SK-N-SH (cell line): Measurements from ENCODE around the gene NIT1. TPM values are rescaled to one million over a fixed set of nuclear protein-coding genes. Genes with fewer than 3 reads are reported as not detected.

Experiments
- CTCF ChIA-PET: fragments of 300-600, 350-600 bp; formaldehyde crosslinking; extraction: SDS; loops from one replicate; lab custom pipeline; 2021; lab: Yijun Ruan, JAX
- POLR2A ChIA-PET: fragments of 350-600 bp; sonication (Branson Sonifier 250); formaldehyde crosslinking; extraction: SDS; loops from one replicate; lab custom pipeline; 2020; ENCODE audit warnings: antibody characterized with exemption, inconsistent platforms; lab: Yijun Ruan, JAX
- DNase-seq: peaks from one replicate; pipeline ENCODE4 v3.0.0; 2012
- H2AFZ ChIP-seq: fragments of 200-600 bp; sonication (generic); 2 replicates; pipeline ENCODE4 v1.8.1; 2016; ENCODE audit warnings: antibody characterized with exemption, mild to moderate bottlenecking, low read depth
- H3F3A ChIP-seq: fragments of 200-600 bp; sonication (generic); replicated peaks from 2 replicates; pipeline ENCODE3; 2016; ENCODE audit warnings: antibody characterized with exemption, mild to moderate bottlenecking; ENCODE audit not compliant: insufficient read depth
- H3K27ac ChIP-seq, 2 experiments: fragments of 200-500 bp in 1 of 2; fragments of 200-600 bp in 1 of 2; sonication (Bioruptor generic) in 1 of 2; sonication (generic), shearing (Covaris generic) in 1 of 2; 2 replicates each; pipeline versions ENCODE4 v1.5.1 to v1.6.1; 2014 to 2016; ENCODE audit warnings: low read depth in 2 of 2, inconsistent platforms in 1 of 2, low read length in 1 of 2, mild to moderate bottlenecking in 1 of 2, mixed read lengths in 1 of 2
- H3K27me3 ChIP-seq: fragments of 200-600 bp; sonication (generic), shearing (Covaris generic); 2 replicates; pipeline ENCODE4 v1.6.1; 2016; ENCODE audit warnings: mixed run types; ENCODE audit not compliant: insufficient read depth
- H3K36me3 ChIP-seq, 2 experiments: fragments of 200-500 bp in 1 of 2; fragments of 200-600 bp in 1 of 2; sonication (Bioruptor generic) in 1 of 2; sonication (generic) in 1 of 2; replicated peaks in 1 of 2; 2 replicates each; pipeline versions ENCODE3 to v1.5.1; 2014 to 2016; ENCODE audit warnings: low read length in 1 of 2, mild to moderate bottlenecking in 1 of 2; ENCODE audit not compliant: insufficient read depth in 2 of 2, control insufficient read depth in 1 of 2
- H3K4me1 ChIP-seq, 2 experiments: fragments of 200-500 bp in 1 of 2; fragments of 200-600 bp in 1 of 2; sonication (Bioruptor generic) in 1 of 2; sonication (generic), shearing (Covaris generic) in 1 of 2; 2 replicates each; pipeline versions ENCODE4 v1.5.1 to v1.6.1; 2014 to 2016; ENCODE audit warnings: low read depth in 1 of 2, low read length in 1 of 2, mixed run types in 1 of 2; ENCODE audit not compliant: insufficient read depth in 2 of 2, control insufficient read depth in 1 of 2
- H3K4me2 ChIP-seq: fragments of 200-600 bp; sonication (generic), shearing (Covaris generic); 2 replicates; pipeline ENCODE4 v1.6.1; 2017; ENCODE audit warnings: mixed run types
- H3K4me3 ChIP-seq, 2 experiments: fragments of 200-500 bp in 1 of 2; fragments of 200-600 bp in 1 of 2; sonication (Bioruptor generic) in 1 of 2; sonication (generic), shearing (Covaris generic) in 1 of 2; 2 replicates each; pipeline versions ENCODE4 v1.5.1 to v1.8.1; 2014 to 2016; ENCODE audit warnings: low read depth in 2 of 2, inconsistent platforms in 1 of 2, low read length in 1 of 2, mild to moderate bottlenecking in 1 of 2, mixed read lengths in 1 of 2, moderate library complexity in 1 of 2
- H3K79me2 ChIP-seq: fragments of 200-600 bp; sonication (generic); 2 replicates; pipeline ENCODE4 v1.8.1; 2017; ENCODE audit warnings: mild to moderate bottlenecking; ENCODE audit not compliant: insufficient read depth
- H3K9ac ChIP-seq: fragments of 200-600 bp; sonication (generic); 2 replicates; pipeline ENCODE4 v1.6.1; 2017; ENCODE audit warnings: mixed run types
- H3K9me2 ChIP-seq: fragments of 200-600 bp; sonication (generic); 2 replicates; pipeline ENCODE4 v1.6.1; 2017; ENCODE audit warnings: mixed run types
- H3K9me3 ChIP-seq: fragments of 200-600 bp; sonication (generic); 2 replicates; pipeline ENCODE4 v1.6.1; 2017; ENCODE audit warnings: mixed run types, mild to moderate bottlenecking, moderate library complexity
- H4K20me1 ChIP-seq: fragments of 200-600 bp; sonication (generic); 2 replicates; pipeline ENCODE4 v1.6.1; 2017; ENCODE audit warnings: mild to moderate bottlenecking, mixed run types; ENCODE audit not compliant: insufficient read depth
- ELF1 ChIP-seq: IDR thresholded peaks from 2 replicates; pipeline ENCODE4 v1.4.0; 2012
- FOSL2 ChIP-seq: IDR thresholded peaks from 2 replicates; pipeline ENCODE4 v1.4.0; 2012; ENCODE audit warnings: low read depth, mild to moderate bottlenecking, moderate library complexity, borderline replicate concordance
- FOXM1 ChIP-seq: IDR thresholded peaks from 2 replicates; pipeline ENCODE4 v1.4.0; 2012; ENCODE audit warnings: low read depth, mild to moderate bottlenecking
- GABPA ChIP-seq: IDR thresholded peaks from 2 replicates; pipeline ENCODE4 v1.4.0; 2012; ENCODE audit warnings: low read depth, mild to moderate bottlenecking
- GATA2 ChIP-seq: sonication (generic); formaldehyde crosslinking; IDR thresholded peaks from 2 replicates; pipeline ENCODE4 v1.5.0; 2020; ENCODE audit warnings: mild to moderate bottlenecking, missing genetic modification reagents
- MXI1 ChIP-seq: IDR thresholded peaks from 2 replicates; pipeline ENCODE4 v1.6.1; 2012; ENCODE audit warnings: mild to moderate bottlenecking, low read depth, low read length, improper control_type of control experiment
- NFIC ChIP-seq: IDR thresholded peaks from 2 replicates; pipeline ENCODE4 v1.4.0; 2012; ENCODE audit warnings: borderline replicate concordance
- RFX5 ChIP-seq: IDR thresholded peaks from 2 replicates; pipeline ENCODE4 v1.6.1; 2012; ENCODE audit warnings: mild to moderate bottlenecking, improper control_type of control experiment, low read length
- RXRA ChIP-seq: IDR thresholded peaks from 2 replicates; pipeline ENCODE4 v1.4.0; 2012; ENCODE audit warnings: low read depth, mild to moderate bottlenecking, borderline replicate concordance
- SIN3A ChIP-seq: IDR thresholded peaks from 2 replicates; pipeline ENCODE4 v1.6.1; 2012; ENCODE audit warnings: low read depth, mild to moderate bottlenecking, low read length, moderate library complexity, borderline replicate concordance
- TAF1 ChIP-seq: IDR thresholded peaks from 2 replicates; pipeline ENCODE4 v1.6.1; 2012; ENCODE audit warnings: low read depth, mild to moderate bottlenecking, low read length, moderate library complexity, borderline replicate concordance
- TCF12 ChIP-seq: IDR thresholded peaks from 2 replicates; pipeline ENCODE4 v1.4.0; 2012
- WGBS: methylation state at CpG from one replicate; pipeline ENCODE4 v1.1.6; 2017; ENCODE audit warnings: low lambda C conversion rate; 5-methylcytosine and 5-hydroxymethylcytosine counted together
- polyA plus RNA-seq, 3 experiments: library from polyadenylated mRNA; depleted of rRNA; stranded (reverse); fragments of >200 nt; gene quantifications; 2 replicates each; pipeline ENCODE4 v1.2.3, GENCODE V29; 2012
- TF ChIP-seq, protein P1 (sequence below): fragments of 200-600 bp; sonication (generic); IDR thresholded peaks from 2 replicates; pipeline ENCODE4 v1.6.1; 2017; ENCODE audit warnings: antibody characterized with exemption, mild to moderate bottlenecking, moderate library complexity
- TF ChIP-seq, protein P2 (sequence below): IDR thresholded peaks from 2 replicates; pipeline ENCODE4 v1.4.0; 2012; ENCODE audit warnings: low read depth
- TF ChIP-seq, protein P3 (sequence below): IDR thresholded peaks from 2 replicates; pipeline ENCODE4; 2012
- TF ChIP-seq, protein P4 (sequence below): fragments of 150-350 bp; IDR thresholded peaks from 2 replicates; pipeline ENCODE4 v1.6.1; 2017; ENCODE audit warnings: antibody characterized with exemption, low read length, low read depth, borderline replicate concordance

NIT1 gene
- polyA plus RNA-seq, 1 of the 3 experiments (the other 2 are of a cell fraction), result 38.7 TPM

DNA sequence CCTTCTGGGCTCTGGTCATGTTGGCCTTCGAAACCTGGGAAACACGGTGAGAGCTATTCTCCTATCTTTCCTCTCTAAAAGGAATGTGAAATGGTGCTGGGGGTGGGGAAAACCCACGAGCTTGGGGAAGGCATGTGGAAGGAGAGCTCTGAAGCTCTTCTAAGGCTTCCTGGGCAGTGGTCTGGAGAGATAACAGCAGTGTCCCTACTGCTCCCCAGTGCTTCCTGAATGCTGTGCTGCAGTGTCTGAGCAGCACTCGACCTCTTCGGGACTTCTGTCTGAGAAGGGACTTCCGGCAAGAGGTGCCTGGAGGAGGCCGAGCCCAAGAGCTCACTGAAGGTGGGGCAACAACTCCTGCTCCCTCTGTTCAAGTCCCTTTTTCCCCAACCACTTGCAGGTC, 44.1 kb downstream of the NIT1 start:
- Histone ChIP-seq H3K36me3 (peaks cover 12 to 61% of the 10 kb centered on the region in 2 experiments), H4K20me1 (no peaks in the 10 kb centered on the region), H3K27me3 (no peaks in the 10 kb centered on the region), H3K27ac (no peak overlapping the region; a peak in 1 of 4 replicates), H3K79me2 (peaks cover 20% of the 10 kb centered on the region), H3K9me3 (no peaks in the 10 kb centered on the region), H3K4me2 (no peak overlapping the region), H3F3A (peaks cover 22% of the 10 kb centered on the region), H2AFZ (no peak overlapping the region), H3K4me1 (peaks cover 0 to 41% of the 10 kb centered on the region in 2 experiments; a peak in 2 of 4 replicates), H3K4me3 (no peak overlapping the region), H3K9me2 (no peaks in the 10 kb centered on the region), H3K9ac (no peak overlapping the region)
- TF ChIP-seq NFIC (no peak), MXI1 (no peak)
- TF ChIP-seq, protein P1, sequence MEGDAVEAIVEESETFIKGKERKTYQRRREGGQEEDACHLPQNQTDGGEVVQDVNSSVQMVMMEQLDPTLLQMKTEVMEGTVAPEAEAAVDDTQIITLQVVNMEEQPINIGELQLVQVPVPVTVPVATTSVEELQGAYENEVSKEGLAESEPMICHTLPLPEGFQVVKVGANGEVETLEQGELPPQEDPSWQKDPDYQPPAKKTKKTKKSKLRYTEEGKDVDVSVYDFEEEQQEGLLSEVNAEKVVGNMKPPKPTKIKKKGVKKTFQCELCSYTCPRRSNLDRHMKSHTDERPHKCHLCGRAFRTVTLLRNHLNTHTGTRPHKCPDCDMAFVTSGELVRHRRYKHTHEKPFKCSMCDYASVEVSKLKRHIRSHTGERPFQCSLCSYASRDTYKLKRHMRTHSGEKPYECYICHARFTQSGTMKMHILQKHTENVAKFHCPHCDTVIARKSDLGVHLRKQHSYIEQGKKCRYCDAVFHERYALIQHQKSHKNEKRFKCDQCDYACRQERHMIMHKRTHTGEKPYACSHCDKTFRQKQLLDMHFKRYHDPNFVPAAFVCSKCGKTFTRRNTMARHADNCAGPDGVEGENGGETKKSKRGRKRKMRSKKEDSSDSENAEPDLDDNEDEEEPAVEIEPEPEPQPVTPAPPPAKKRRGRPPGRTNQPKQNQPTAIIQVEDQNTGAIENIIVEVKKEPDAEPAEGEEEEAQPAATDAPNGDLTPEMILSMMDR, result no peak
- CTCF ChIA-PET, result interaction anchor here (0.8 kb wide), 1 partner anchor 9 kb away, joined by 3 read pairs; no protein-coding TSS in a partner anchor
- DNase-seq, result no peak
- WGBS, result 71% methylated on average over 5 of the region's 7 CpGs
- POLR2A ChIA-PET, result interaction anchor here (1.5 kb wide), 1 partner anchor 9 kb away, joined by 4 read pairs; no protein-coding TSS in a partner anchor

DNA sequence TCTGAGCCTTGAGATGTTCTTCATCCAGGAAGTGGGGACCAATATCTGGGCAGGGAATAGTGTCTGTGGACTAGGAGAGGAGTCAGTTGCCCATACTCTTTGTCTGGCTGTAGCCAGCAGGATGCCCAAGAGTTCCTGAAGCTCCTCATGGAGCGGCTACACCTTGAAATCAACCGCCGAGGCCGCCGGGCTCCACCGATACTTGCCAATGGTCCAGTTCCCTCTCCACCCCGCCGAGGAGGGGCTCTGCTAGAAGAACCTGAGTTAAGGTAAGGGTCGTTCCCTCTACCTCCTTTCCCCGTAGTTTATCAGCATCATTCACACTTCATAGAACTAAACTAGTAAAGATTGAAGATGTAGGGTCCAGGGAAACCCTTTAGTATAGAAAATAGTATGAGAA, 44.9 kb downstream of the NIT1 start:
- Histone ChIP-seq H3K27ac (no peak overlapping the region), H3K36me3 (peaks cover 12 to 54% of the 10 kb centered on the region in 2 experiments), H3F3A (peaks cover 22% of the 10 kb centered on the region), H3K4me3 (no peak overlapping the region), H3K79me2 (peaks cover 21% of the 10 kb centered on the region), H3K9me2 (no peaks in the 10 kb centered on the region), H2AFZ (no peak overlapping the region), H3K4me2 (no peak overlapping the region), H3K9ac (no peak overlapping the region), H4K20me1 (no peaks in the 10 kb centered on the region), H3K27me3 (no peaks in the 10 kb centered on the region), H3K9me3 (no peaks in the 10 kb centered on the region), H3K4me1 (peaks cover 0 to 46% of the 10 kb centered on the region in 2 experiments; a peak in 2 of 4 replicates)
- DNase-seq, result no peak
- TF ChIP-seq TCF12, result no peak
- WGBS, result 93% methylated on average over 10 of the region's 10 CpGs
- POLR2A ChIA-PET, result interaction anchor here (1.5 kb wide), 1 partner anchor 8 kb away, joined by 4 read pairs; no protein-coding TSS in a partner anchor
- CTCF ChIA-PET, result no interaction called here

DNA sequence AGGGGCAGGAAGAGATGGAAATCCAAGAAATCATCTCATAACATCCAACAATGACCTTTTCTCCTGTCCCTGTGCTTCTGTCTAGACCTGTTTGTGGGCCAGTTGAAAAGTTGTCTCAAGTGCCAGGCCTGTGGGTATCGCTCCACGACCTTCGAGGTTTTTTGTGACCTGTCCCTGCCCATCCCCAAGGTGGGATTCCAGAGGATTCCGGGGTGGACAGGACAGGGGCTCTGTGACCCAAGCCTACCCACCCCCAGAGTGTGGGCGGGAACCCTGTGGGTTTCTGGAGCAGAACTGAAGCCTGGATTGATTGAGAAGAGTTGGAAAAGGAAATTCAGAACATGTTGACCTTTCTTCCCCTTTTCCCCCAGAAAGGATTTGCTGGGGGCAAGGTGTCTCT, 45.9 kb downstream of the NIT1 start:
- H3K9me2 ChIP-seq, result no peaks in the 10 kb centered on the region
- no peak overlapping the region for H2AFZ ChIP-seq
- no peaks in the 10 kb centered on the region for H3K27me3 ChIP-seq
- no peak overlapping the region for H3K27ac ChIP-seq
- no peaks in the 10 kb centered on the region for H4K20me1 ChIP-seq
- peaks cover 12 to 44% of the 10 kb centered on the region in 2 experiments for H3K36me3 ChIP-seq
- no peak overlapping the region for H3K4me2 ChIP-seq
- H3K4me3 ChIP-seq, result no peak overlapping the region
- no peak for TF ChIP-seq TAF1
- no peak for TF ChIP-seq RXRA
- no peak for TF ChIP-seq SIN3A
- TF ChIP-seq, protein P2, sequence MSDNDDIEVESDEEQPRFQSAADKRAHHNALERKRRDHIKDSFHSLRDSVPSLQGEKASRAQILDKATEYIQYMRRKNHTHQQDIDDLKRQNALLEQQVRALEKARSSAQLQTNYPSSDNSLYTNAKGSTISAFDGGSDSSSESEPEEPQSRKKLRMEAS, result no peak
- TF ChIP-seq ELF1, result no peak
- TF ChIP-seq, protein P3, sequence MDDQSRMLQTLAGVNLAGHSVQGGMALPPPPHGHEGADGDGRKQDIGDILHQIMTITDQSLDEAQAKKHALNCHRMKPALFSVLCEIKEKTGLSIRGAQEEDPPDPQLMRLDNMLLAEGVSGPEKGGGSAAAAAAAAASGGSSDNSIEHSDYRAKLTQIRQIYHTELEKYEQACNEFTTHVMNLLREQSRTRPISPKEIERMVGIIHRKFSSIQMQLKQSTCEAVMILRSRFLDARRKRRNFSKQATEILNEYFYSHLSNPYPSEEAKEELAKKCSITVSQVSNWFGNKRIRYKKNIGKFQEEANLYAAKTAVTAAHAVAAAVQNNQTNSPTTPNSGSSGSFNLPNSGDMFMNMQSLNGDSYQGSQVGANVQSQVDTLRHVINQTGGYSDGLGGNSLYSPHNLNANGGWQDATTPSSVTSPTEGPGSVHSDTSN, result no peak
- TF ChIP-seq, protein P4, sequence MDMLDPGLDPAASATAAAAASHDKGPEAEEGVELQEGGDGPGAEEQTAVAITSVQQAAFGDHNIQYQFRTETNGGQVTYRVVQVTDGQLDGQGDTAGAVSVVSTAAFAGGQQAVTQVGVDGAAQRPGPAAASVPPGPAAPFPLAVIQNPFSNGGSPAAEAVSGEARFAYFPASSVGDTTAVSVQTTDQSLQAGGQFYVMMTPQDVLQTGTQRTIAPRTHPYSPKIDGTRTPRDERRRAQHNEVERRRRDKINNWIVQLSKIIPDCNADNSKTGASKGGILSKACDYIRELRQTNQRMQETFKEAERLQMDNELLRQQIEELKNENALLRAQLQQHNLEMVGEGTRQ, result no peak
- TF ChIP-seq RFX5, result no peak
- TF ChIP-seq, protein P1, result no peak
- no peak for TF ChIP-seq FOSL2
- no peak for TF ChIP-seq GABPA
- TF ChIP-seq GATA2 (CRISPR knock-in tag), result no peak
- TF ChIP-seq FOXM1, result no peak
- no peak for TF ChIP-seq TCF12
- WGBS, result 98% methylated on average over 5 of the region's 5 CpGs
- H3K9ac ChIP-seq, result no peak overlapping the region
- peaks cover 0 to 42% of the 10 kb centered on the region in 2 experiments; a peak in 2 of 4 replicates for H3K4me1 ChIP-seq
- H3K79me2 ChIP-seq, result peaks cover 21% of the 10 kb centered on the region
- H3K9me3 ChIP-seq, result no peaks in the 10 kb centered on the region
- peaks cover 17% of the 10 kb centered on the region for H3F3A ChIP-seq
- POLR2A ChIA-PET, result no interaction called here
- CTCF ChIA-PET, result interaction anchor here (1.0 kb wide), 1 partner anchor 67 kb away, joined by 3 read pairs; no protein-coding TSS in a partner anchor
- DNase-seq, result no peak
